Muscle layer of colon (tissue), 2 donors: ENCODE data around the gene DOCK1.

Experiments
- H3K27ac ChIP-seq: one replicate; pipeline ENCODE4 v1.7.0; 2013; ENCODE audit warnings: low read depth, mild to moderate bottlenecking, low read length, moderate library complexity
- H3K27me3 ChIP-seq, 2 donors: one replicate each; pipeline ENCODE4 v1.7.0; 2013; ENCODE audit warnings: low read length in 2 of 2, mild to moderate bottlenecking in 2 of 2; ENCODE audit not compliant: insufficient read depth in 2 of 2, control insufficient read depth in 1 of 2
- H3K36me3 ChIP-seq: one replicate; pipeline ENCODE4 v1.7.0; 2013; ENCODE audit warnings: mild to moderate bottlenecking, low read length; ENCODE audit not compliant: insufficient read depth
- H3K4me1 ChIP-seq: one replicate; pipeline ENCODE4 v1.7.0; 2013; ENCODE audit warnings: mild to moderate bottlenecking, low read length; ENCODE audit not compliant: insufficient read depth
- H3K4me3 ChIP-seq, 2 donors: one replicate each; pipeline ENCODE4 v1.7.0; 2013; ENCODE audit warnings: low read length in 2 of 2, low read depth in 1 of 2, mild to moderate bottlenecking in 1 of 2, moderate library complexity in 1 of 2
- H3K9ac ChIP-seq: one replicate; pipeline ENCODE4 v1.7.0; 2013; ENCODE audit warnings: low read length
- H3K9me3 ChIP-seq: one replicate; pipeline ENCODE4 v1.7.0; 2013; ENCODE audit warnings: mild to moderate bottlenecking, low read length
- donor health status: abdominal sarcoma.
- donor health status: Adenocarcinoma of cecum.

The DOCK1 gene

DNA sequence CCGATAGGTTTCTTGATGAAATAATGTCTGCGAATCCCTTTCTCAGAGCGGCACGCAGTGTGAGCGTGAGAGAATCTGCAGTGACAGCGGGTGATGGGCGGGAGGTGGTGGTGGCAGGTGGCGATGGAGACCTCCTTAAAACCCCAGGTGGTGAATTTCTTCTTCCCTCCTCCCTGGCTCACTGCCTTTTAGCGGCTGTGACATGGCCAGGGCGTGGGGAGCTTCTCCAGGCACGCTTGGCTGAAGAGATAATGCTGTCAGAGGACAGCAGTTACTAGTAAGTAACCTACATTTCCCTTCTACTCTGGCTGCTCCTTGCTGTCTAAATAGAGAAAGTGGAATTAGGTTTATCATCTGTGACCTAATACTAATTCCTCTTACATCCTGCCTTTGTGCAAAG is 432.6 kb downstream of the DOCK1 start:
- H3K27me3 ChIP-seq: no peaks in the 10 kb centered on the region
- H3K27ac ChIP-seq: no peak overlapping the region
- no peaks in the 10 kb centered on the region for H3K4me1 ChIP-seq
- H3K36me3 ChIP-seq: no peaks in the 10 kb centered on the region
- no peak overlapping the region for H3K9ac ChIP-seq
- H3K9me3 ChIP-seq: no peaks in the 10 kb centered on the region
- H3K4me3 ChIP-seq: no peak overlapping the region

DNA sequence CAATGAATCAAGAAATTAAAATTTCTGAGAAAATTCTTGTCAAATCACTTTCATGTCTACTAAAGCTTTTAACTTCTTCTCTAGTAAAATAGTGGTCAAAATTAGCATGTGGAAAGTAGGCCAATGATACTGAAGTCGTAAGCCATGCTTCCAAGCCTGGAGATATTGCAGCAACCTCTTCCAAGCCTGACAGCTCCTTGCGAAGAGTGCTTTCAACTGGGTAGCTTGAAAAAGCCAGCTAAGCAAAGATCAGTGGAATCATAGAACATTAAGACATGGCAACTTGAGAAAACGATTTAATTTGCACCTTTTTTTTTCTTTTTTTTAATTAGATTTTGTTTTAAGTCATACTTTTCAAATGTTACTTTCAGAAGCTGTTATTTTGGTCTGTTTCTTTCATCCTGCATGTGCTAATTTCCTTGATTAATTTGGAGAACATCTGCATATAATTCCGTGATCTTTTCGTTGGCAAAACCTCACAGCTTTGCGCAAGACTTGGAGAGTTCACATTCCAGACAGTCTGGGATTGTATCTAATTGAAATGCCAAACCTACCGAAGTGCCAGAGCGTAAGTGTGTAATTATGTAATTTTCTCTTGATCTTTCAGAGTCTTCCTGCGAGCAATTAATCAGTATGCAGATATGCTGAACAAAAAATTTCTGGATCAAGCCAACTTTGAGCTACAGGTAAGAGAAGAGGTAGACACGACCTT is 433.3 kb downstream of the DOCK1 start:
- peaks cover 1% of the 10 kb centered on the region for H3K36me3 ChIP-seq
- no peaks in the 10 kb centered on the region for H3K27me3 ChIP-seq
- no peaks in the 10 kb centered on the region for H3K9me3 ChIP-seq
- H3K9ac ChIP-seq: no peak overlapping the region
- H3K27ac ChIP-seq: no peak overlapping the region
- H3K4me1 ChIP-seq: no peaks in the 10 kb centered on the region
- no peak overlapping the region for H3K4me3 ChIP-seq

DNA sequence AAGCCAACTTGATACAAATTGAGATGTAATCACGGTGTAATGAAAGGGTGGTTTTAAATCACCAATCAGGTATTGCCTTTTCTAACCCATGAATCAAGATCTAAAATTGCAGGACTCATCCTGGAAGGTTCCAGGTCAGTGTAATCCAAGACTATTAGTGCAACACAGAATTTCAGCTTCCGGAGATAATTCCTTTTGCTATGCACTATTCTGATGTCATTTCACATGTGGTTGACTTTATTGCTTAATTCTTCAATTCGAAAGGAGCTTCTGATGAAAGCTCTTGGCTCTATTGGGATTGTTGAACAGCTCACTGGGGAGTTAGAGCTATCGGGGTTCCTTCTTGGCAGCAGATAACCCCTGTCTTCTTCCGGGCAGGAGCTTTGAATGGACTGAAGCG is 438.6 kb downstream of the DOCK1 start:
- no peaks in the 10 kb centered on the region for H3K27me3 ChIP-seq
- H3K9me3 ChIP-seq: no peaks in the 10 kb centered on the region
- H3K4me1 ChIP-seq: no peaks in the 10 kb centered on the region
- H3K9ac ChIP-seq: no peak overlapping the region
- H3K27ac ChIP-seq: no peak overlapping the region
- no peak overlapping the region for H3K4me3 ChIP-seq
- H3K36me3 ChIP-seq: peaks cover 13% of the 10 kb centered on the region

- H3K27me3 ChIP-seq: no peaks in the 10 kb centered on the region
- no peaks in the 10 kb centered on the region for H3K9me3 ChIP-seq
- no peak overlapping the region for H3K9ac ChIP-seq
- H3K4me1 ChIP-seq: no peaks in the 10 kb centered on the region
- no peak overlapping the region for H3K27ac ChIP-seq
- H3K4me3 ChIP-seq: no peak overlapping the region
- peaks cover 13% of the 10 kb centered on the region for H3K36me3 ChIP-seq
These were observed 439.1 kb downstream of the DOCK1 start for GRCh38 chr10:127344346-127344745.

DNA sequence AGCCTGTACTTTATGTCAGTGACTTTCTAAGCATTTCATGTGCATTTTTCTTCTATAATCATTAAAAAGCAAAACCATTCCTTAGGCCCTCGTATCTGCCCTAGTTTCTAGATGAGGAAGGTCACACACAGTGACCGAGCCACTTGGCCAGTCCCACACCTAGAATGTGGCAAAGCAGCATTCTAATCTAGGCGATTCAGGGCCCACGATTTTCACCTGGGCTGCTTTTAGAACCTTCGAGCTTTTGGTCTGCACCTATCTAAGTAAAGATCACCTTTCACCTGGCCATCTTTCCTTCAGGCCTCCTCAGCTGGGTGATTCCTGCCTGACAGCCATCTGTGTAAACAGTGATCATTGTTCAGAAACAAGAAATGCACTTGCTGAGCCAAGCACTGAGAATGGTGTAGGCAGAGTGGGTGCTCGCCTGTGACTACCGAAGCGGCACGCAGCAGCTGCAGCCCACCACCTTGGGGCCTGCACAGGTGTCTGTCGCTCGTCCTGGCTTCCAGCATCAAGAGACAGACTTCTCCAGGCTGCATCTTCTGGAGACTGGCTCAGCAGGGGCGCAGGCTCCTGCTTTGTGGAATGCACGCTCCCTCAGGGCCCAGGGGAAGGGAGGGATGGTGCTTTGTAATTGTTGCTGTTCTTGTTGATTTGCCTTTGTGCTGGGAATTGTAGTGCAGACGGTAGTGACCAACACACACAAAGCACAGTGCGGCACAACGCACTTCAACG is 440.2 kb downstream of the DOCK1 start:
- peaks cover 13% of the 10 kb centered on the region for H3K36me3 ChIP-seq
- H3K27ac ChIP-seq: no peak overlapping the region
- H3K4me3 ChIP-seq: no peak overlapping the region
- H3K9me3 ChIP-seq: no peaks in the 10 kb centered on the region
- no peak overlapping the region for H3K9ac ChIP-seq
- H3K27me3 ChIP-seq: no peaks in the 10 kb centered on the region
- H3K4me1 ChIP-seq: no peaks in the 10 kb centered on the region

DNA sequence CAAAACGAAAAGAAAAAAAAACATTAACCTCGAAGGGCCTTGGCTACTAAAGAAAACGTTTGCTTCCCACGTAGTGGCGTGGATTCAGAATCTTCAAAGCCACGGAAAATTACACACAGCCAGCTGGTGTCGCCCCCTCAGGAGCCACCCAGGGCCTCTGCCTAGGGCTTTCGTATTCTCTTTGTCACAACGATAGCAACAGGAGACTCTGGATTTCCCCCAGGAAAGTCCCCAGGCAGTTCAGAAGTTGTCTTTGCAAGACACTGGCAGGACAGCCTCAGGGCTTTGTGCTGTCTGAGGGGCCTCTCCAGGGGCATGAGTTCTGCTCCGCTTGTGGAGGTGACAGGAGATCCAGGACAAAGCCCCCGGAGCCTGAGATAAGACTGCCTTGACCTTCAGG is 441.4 kb downstream of the DOCK1 start:
- H3K9ac ChIP-seq: no peak overlapping the region
- peaks cover 13% of the 10 kb centered on the region for H3K36me3 ChIP-seq
- no peaks in the 10 kb centered on the region for H3K9me3 ChIP-seq
- H3K27ac ChIP-seq: no peak overlapping the region
- no peaks in the 10 kb centered on the region for H3K4me1 ChIP-seq
- no peak overlapping the region for H3K4me3 ChIP-seq
- H3K27me3 ChIP-seq: no peaks in the 10 kb centered on the region

DNA sequence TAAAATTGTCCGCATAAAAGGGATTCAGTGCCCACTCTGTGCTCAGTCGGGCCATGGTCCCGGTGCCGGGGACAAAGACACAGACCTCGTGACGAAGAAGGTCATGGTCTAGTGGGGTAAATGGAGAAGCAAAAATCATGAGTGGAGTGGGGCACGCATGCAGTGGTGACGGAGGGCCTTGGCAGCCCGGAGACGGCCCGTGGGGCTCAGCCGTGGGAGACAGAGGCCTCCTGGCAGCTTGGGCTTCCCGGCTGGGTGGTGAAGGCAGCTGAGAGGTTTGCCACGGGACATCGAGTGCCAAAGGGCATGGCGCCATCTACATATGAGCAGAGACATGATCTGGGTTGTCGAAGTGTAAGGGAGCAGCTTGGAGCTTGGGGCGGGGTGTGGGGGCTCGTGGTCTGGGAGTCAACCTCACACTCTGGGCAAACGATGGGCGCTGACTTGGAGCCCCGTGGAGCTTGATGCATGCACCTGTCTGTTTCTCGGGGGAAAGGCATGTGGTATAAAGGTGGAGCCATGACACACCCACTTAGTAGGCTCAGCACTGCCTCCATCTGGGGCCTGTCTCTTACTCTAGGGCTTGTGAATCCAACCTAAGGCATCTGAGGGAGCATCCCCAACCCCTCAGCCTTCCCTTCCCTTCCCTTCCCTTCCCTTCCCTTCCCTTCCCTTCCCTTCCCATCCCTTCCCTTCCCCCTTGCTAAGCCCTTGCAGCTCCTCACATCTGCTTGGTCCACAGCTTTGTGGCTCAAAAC is 442.2 kb downstream of the DOCK1 start:
- Histone ChIP-seq H3K9me3 (no peaks in the 10 kb centered on the region), H3K9ac (no peak overlapping the region), H3K27ac (no peak overlapping the region), H3K27me3 (no peaks in the 10 kb centered on the region), H3K4me1 (no peaks in the 10 kb centered on the region), H3K36me3 (peaks cover 13% of the 10 kb centered on the region), H3K4me3 (no peak overlapping the region)

DNA sequence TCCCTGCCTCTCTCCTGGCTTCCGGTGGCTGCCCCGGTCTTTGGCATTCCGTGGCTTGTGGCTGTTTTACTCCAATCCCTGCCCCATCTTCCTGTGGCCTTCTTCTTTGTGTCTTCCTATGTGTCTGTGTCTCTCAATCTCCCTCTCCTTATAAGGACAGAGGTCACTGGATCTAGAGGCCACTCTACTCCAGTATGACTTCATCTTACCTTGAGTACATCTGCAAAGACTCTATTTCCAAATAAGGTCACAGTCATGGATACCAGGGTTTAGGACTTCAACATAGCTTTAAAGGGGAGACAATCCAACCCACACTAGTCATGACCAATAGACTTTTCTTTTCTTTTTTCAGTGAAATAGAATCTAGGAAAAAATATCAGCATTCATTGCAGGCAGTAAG is 444.5 kb downstream of the DOCK1 start:
- no peak overlapping the region for H3K4me3 ChIP-seq
- H3K27ac ChIP-seq: no peak overlapping the region
- H3K9ac ChIP-seq: no peak overlapping the region
- H3K4me1 ChIP-seq: no peaks in the 10 kb centered on the region
- H3K36me3 ChIP-seq: no peaks in the 10 kb centered on the region
- no peaks in the 10 kb centered on the region for H3K27me3 ChIP-seq
- no peaks in the 10 kb centered on the region for H3K9me3 ChIP-seq

DNA sequence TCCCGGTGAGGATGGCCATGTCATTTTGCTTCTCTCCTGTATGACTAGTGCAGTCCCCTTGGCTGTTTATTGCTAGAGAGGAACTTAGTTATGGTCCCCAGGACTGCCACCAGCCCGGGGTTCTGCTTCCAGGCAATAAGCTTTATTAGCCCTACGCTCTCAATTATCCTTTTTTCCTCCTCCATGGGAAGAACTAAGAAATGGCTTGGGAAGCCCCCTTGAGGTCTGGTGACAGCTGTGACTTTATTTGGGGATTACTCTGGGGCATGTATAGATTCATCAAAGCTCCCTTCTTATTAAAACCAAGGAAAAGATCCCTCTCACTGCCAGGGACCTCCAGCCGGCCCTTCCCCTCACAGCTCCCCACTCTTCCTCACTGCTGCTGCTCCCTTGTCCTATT is 446.3 kb downstream of the DOCK1 start:
- H3K27me3 ChIP-seq: no peaks in the 10 kb centered on the region
- H3K36me3 ChIP-seq: no peaks in the 10 kb centered on the region
- H3K4me1 ChIP-seq: no peaks in the 10 kb centered on the region
- H3K9me3 ChIP-seq: no peaks in the 10 kb centered on the region
- no peak overlapping the region for H3K27ac ChIP-seq
- H3K9ac ChIP-seq: no peak overlapping the region
- H3K4me3 ChIP-seq: no peak overlapping the region

- H3K27me3 ChIP-seq: no peaks in the 10 kb centered on the region
- H3K9ac ChIP-seq: no peak overlapping the region
- H3K4me3 ChIP-seq: no peak overlapping the region
- no peaks in the 10 kb centered on the region for H3K9me3 ChIP-seq
- H3K4me1 ChIP-seq: no peaks in the 10 kb centered on the region
- H3K27ac ChIP-seq: no peak overlapping the region
- no peaks in the 10 kb centered on the region for H3K36me3 ChIP-seq
These were observed 448.3 kb downstream of the DOCK1 start for GRCh38 chr10:127353544-127353943.

DNA sequence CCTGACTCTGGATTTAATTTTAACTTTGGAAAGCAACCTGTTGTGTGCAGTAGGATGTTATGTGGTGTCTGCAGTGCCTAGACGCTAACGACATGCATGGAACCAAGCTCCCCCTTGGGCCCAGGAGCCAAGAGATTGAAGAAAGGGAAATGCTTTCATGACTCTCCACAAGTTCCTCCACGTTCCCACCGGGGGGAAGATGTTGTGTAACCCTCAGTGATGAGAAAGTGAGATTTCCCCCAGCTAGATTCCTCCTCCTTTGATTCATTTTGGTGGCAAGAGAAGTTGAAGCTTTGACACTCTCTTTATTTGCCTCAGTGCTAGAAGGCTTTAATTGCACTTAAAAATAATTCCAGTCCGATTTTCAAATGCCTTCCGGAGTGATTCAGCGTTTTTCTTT is 449.0 kb downstream of the DOCK1 start:
- H3K27ac ChIP-seq: no peak overlapping the region
- H3K36me3 ChIP-seq: no peaks in the 10 kb centered on the region
- no peaks in the 10 kb centered on the region for H3K4me1 ChIP-seq
- H3K27me3 ChIP-seq: no peaks in the 10 kb centered on the region
- no peak overlapping the region for H3K4me3 ChIP-seq
- no peak overlapping the region for H3K9ac ChIP-seq
- no peaks in the 10 kb centered on the region for H3K9me3 ChIP-seq
